Measurements from ENCODE around the gene KRTCAP2.

DNA sequence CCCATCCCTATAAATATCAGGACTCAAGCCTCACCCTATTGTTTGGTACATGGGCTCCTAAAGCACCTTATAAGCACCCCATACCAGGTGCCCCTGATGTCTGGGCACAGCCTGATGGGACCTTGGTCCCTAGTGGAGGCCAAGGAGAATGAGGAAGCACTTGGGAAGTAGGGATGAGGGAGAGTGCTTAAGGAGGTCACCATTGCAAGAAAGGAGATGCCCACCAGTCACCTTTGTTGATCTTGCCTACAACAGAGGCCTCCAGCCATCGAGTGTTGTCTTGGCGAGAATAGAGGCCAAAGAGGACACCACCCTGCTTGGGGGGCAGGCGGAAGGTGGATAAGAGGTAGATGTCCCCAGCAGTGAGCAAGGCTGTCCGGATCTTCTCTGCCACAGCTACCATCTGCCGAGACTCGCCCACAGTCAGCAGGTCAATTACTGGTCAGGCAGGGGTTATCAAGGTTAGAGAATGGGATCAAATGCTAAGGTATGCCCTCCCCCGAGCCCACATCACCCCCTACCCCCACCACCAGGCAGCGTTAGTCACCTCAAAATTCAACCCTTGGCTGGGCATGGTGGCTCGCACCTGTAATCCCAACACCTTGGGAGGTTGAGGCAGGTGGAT is 33.0 kb upstream of the KRTCAP2 start:
- no peak for TF ChIP-seq POLR2AphosphoS5 (IDR thresholded peaks at IDR 0.05; ENCODE audit: borderline replicate concordance, low read depth, low read length)
- TF ChIP-seq EZH2 (IDR thresholded peaks at IDR 0.05): no peak
